ENCODE measurements around the gene KLHL24.
"Not testable (repeated sequence)": the region's sequence is repeated elsewhere in the genome, so short reads cannot be mapped to it uniquely, and the experiment has no call there.

KLHL24 gene

DNA sequence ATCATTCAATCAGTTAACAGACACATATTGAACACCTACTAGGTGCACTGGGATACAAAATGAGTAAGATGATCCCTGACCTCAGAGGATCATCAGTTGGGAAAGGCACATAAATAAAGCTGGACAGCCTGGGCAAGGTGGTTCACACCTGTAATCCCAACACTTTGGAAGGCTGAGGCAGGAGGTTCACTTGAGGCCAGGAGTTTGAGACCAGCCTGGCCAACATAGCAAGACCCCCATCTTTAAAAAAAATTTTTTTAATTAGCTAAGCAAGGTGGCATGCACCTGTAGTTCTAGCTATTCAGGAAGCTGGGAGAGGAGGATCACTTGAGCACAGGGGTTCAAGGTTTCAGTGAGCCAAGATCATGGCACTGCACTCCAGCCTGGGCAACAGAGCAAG is 3.7 kb upstream of the KLHL24 start:
- Mint-ChIP-seq H3K4me3 (no peak overlapping the region), H3K36me3 (ENCODE audit: low read depth) (no peaks in the 10 kb centered on the region), H3K27me3 (ENCODE audit: low read depth, poor library complexity) (peaks cover 5% of the 10 kb centered on the region), H3K27ac (no peak overlapping the region), H3K4me1 (no peaks in the 10 kb centered on the region), H3K9me3 (no peaks in the 10 kb centered on the region)
- TF ChIP-seq, protein P1, sequence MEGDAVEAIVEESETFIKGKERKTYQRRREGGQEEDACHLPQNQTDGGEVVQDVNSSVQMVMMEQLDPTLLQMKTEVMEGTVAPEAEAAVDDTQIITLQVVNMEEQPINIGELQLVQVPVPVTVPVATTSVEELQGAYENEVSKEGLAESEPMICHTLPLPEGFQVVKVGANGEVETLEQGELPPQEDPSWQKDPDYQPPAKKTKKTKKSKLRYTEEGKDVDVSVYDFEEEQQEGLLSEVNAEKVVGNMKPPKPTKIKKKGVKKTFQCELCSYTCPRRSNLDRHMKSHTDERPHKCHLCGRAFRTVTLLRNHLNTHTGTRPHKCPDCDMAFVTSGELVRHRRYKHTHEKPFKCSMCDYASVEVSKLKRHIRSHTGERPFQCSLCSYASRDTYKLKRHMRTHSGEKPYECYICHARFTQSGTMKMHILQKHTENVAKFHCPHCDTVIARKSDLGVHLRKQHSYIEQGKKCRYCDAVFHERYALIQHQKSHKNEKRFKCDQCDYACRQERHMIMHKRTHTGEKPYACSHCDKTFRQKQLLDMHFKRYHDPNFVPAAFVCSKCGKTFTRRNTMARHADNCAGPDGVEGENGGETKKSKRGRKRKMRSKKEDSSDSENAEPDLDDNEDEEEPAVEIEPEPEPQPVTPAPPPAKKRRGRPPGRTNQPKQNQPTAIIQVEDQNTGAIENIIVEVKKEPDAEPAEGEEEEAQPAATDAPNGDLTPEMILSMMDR (IDR thresholded peaks at IDR 0.05): no peak
- no peak for DNase-seq

DNA sequence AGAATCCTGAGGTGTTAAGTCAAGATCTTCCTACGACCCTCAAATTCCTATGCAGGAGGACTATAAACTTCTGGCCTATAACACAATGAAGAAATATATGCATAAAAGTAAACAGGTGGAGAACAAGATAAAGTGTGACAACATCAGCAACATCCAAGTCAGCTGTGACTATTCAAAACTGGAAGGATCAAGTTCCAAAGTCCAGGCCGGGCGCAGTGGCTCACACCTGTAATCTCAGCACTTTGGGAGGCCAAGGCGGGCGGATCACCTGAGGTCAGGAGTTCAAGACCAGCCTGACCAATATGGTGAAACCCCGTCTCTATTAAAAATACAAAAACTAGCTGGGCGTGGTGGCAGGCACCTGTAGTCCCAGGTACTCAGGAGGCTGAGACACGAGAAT is 2.7 kb upstream of the KLHL24 start:
- not testable (repeated sequence) for H3K27ac Mint-ChIP-seq; H3K27me3 Mint-ChIP-seq (ENCODE audit: low read depth, poor library complexity); H3K9me3 Mint-ChIP-seq; DNase-seq; H3K4me3 Mint-ChIP-seq; H3K36me3 Mint-ChIP-seq (ENCODE audit: low read depth)
- H3K4me1 Mint-ChIP-seq: peaks cover 10% of the 10 kb centered on the region

DNA sequence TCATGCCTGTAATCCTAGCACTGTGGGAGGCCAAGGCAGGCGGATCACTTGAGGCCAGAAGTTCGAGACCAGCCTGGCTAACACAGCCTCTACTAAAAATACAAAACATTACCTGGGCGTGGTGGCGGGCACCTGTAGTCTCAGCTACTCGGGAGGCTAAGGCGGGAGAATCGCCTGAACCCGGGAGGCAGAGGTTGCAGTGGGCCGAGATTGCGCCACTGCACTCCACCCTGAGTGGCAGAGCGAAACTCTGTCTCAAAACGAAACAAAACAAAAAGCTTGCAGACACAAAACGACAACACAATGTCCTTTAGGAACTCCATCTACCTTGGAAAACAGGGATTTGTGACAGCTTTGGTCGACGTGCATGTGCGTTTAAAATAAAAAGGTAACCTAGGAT is 716 bp upstream of the KLHL24 start:
- H3K27ac Mint-ChIP-seq: no peak overlapping the region
- H3K9me3 Mint-ChIP-seq: no peaks in the 10 kb centered on the region
- peaks cover 12% of the 10 kb centered on the region for H3K36me3 Mint-ChIP-seq (ENCODE audit: low read depth)
- peaks cover 18% of the 10 kb centered on the region for H3K4me1 Mint-ChIP-seq
- no peak for DNase-seq
- TF ChIP-seq, protein P1 (IDR thresholded peaks at IDR 0.05): no peak
- H3K4me3 Mint-ChIP-seq: peak overlapping the region; percentile 87
- peaks cover 5% of the 10 kb centered on the region for H3K27me3 Mint-ChIP-seq (ENCODE audit: low read depth, poor library complexity)

DNA sequence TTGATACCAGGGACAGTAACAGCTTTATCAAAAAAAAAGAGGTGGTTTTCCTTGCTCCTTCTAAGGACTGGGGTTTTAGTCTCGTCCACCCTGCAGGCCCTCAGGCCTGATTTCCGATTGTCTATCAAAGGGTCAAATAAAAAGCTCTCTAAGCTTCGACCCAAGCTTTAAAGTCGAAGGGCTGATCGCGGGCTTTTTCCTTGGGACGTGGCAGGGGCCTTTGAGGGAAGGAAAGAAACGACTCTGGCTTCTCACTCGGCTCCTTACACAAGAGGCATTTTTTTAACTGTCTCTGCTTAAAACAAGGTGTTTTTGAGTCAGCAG is 354 bp upstream of the KLHL24 start:
- TF ChIP-seq, protein P1 (IDR thresholded peaks at IDR 0.05): no peak
- Mint-ChIP-seq H3K4me3 (peak overlapping the region; percentile 87), H3K9me3 (no peaks in the 10 kb centered on the region), H3K4me1 (peaks cover 18% of the 10 kb centered on the region), H3K36me3 (ENCODE audit: low read depth) (peaks cover 15% of the 10 kb centered on the region), H3K27me3 (ENCODE audit: low read depth, poor library complexity) (peaks cover 5% of the 10 kb centered on the region), H3K27ac (peak overlapping the region; percentile 98)
- no peak for DNase-seq

DNA sequence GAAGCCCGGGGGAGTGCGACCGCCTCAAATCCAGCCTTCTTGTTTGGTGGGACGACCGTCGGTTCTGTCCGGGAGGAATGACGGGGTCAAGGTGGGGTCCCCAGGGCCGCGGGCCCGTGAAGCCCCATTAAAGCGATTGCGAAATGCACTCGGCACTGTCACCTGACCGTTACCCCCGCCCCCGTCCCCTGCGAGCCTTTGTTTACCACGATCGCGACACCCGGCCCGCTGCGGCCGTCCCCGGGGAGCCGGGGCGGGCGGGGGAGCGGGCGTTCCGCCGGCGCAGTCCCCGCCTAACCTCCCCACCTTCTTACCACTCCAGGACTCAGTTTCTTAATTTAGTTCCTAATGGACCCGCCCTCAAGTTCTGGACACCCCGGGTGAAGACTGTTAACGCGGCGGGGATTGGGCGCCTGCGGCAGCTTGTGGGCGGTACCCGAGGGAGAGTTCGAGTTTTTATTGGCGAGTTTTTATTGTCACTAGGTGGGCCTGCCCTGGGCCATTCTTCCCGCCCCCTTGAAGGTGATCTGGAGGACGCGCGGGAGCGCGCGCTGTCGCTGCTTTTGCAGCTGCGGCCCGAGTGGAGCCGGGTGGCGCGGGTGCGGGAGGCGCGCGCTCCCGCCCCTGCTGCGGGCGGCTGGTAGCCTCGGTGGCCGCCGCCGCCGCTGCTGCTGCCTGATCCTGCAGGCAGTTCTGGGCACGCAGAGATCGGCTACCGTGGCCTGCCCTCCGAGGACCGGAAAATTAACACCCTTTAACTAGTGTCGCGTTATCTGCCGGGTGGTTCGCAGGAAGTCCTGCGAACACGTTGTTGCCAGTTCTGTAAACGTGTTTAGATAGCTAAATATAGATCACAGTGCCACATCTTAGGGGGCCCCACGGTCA is 1.0 kb downstream of the KLHL24 start:
- Mint-ChIP-seq H3K4me3 (peak overlapping the region; percentile 87), H3K36me3 (ENCODE audit: low read depth) (peaks cover 19% of the 10 kb centered on the region), H3K27ac (peak overlapping the region; percentile 98), H3K27me3 (ENCODE audit: low read depth, poor library complexity) (peaks cover 5% of the 10 kb centered on the region), H3K9me3 (no peaks in the 10 kb centered on the region), H3K4me1 (peaks cover 18% of the 10 kb centered on the region)
- DNase-seq: peak; percentile 92
- TF ChIP-seq, protein P1 (IDR thresholded peaks at IDR 0.05): no peak

DNA sequence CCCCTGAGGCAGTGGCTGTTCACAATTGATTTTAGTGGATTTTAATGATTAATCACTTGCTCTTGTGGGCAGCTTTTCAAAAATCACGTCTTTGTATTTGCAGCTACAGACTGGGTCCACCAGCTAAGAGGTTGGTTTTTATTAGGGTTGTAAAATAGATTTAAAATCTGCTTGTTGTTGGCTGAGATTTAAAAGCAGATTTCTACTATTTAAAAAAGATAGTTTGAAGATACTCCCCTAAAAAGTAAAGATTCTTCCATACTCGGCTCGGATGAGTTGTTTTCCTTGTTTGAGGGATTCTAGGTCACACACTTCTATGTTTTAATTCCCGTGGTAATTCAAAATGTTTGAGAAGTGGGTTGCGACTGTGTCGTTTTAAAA is 1.7 kb downstream of the KLHL24 start:
- TF ChIP-seq, protein P1 (IDR thresholded peaks at IDR 0.05): no peak
- H3K4me3 Mint-ChIP-seq: peak overlapping the region; percentile 87

DNA sequence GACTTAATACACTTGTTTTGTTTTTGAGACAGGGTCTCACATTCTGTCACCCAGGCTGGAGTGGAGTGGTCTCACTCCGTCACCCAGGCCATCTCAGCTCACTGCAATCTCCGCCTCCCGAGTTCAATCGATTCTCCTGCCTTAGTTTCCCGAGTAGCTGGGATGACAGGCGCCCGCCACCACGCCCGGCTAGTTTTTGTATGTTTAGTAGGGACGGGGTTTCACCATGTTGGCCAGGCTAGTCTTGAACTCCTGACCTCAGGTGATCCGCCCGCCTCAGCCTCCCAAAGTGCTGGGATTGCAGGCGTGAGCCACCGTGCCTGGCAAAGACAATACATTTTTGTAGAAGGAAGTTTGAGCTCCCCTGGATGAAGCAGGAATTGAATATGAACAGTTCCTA is 2.2 kb downstream of the KLHL24 start:
- not testable (repeated sequence) for H3K27me3 Mint-ChIP-seq (ENCODE audit: low read depth, poor library complexity); DNase-seq; H3K9me3 Mint-ChIP-seq
- H3K36me3 Mint-ChIP-seq (ENCODE audit: low read depth): peaks cover 27% of the 10 kb centered on the region
- peak overlapping the region; percentile 87 for H3K4me3 Mint-ChIP-seq
- H3K27ac Mint-ChIP-seq: peak overlapping the region; percentile 48
- H3K4me1 Mint-ChIP-seq: peaks cover 18% of the 10 kb centered on the region

More for the DNA sequence above, 1.7 kb downstream of the KLHL24 start:
- DNase-seq: no peak
- peak overlapping the region; percentile 64 for H3K27ac Mint-ChIP-seq
- H3K36me3 Mint-ChIP-seq (ENCODE audit: low read depth): peaks cover 25% of the 10 kb centered on the region
- H3K4me1 Mint-ChIP-seq: peaks cover 18% of the 10 kb centered on the region
- H3K9me3 Mint-ChIP-seq: no peaks in the 10 kb centered on the region
- H3K27me3 Mint-ChIP-seq (ENCODE audit: low read depth, poor library complexity): peaks cover 1% of the 10 kb centered on the region
